NOMO-1 (cell line): Measurements from ENCODE around the gene MKX.

Experiments used
- DNase-seq, 2 experiments: peaks; one replicate each; lab custom pipeline; 2025; ENCODE audit not compliant: unreplicated experiment in 2 of 2; lab: John Stamatoyannopoulos, UW

Gene MKX, protein sequence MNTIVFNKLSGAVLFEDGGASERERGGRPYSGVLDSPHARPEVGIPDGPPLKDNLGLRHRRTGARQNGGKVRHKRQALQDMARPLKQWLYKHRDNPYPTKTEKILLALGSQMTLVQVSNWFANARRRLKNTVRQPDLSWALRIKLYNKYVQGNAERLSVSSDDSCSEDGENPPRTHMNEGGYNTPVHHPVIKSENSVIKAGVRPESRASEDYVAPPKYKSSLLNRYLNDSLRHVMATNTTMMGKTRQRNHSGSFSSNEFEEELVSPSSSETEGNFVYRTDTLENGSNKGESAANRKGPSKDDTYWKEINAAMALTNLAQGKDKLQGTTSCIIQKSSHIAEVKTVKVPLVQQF

DNA sequence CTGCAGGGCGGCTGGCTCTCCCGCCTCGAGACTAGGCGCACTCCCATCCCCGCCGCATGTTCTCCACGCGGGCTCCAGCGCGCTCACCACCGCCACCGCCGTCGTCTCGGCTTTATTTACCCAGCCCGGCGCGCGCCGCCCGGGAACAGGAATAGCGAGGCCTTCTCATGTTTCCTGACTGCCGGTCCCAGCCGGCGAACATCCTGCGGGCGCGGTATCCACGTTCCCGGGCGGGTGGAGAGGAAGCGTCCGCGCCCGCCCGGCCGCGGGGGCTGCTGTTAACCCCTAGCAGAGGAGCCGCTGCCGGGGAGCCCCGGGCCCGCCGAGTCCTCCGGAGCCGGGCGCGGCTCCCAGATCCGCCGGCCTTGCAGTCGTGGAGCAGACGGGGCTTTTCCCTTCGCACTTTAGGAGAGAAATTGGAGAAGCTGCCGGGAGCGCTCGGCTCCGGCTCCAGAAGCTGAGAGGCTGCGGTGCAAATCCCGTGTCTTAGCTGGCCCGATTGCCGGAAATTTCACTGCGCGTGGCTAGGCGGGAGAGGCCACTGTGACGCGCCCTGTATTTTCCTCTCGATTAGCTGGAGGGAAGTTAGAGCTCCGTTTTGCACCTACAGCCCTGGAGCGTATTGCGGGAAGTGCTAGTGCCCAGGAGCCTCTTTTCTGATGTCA lies at the start of gene MKX:
TSS of gene MKX (minus strand) at position 88 of the 665 bp plus-strand sequence. CDS start 2,404 bp downstream, outside the sequence.
- DNase-seq: peak in 1 of 2 experiments; percentile 6

DNA sequence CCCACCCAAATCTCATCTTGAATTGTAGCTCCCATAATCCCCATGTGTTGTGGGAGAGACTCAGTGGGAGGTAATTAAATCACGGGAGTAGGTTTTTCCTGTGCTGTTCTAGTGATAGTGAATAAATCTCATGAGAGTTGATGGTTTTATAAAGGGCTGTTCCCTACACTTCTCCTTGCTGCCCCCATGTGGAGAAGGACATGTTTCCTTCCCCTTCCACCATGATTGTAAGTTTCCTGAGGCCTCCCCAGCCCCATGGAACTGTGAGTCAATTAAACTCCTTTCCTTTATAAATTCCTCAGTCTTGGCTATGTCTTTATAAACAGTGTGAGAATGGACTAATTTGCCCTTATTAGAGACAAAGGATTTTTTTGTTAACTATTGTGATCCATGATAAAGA lies 48.5 kb upstream of the MKX start:
- no peak for DNase-seq

DNA sequence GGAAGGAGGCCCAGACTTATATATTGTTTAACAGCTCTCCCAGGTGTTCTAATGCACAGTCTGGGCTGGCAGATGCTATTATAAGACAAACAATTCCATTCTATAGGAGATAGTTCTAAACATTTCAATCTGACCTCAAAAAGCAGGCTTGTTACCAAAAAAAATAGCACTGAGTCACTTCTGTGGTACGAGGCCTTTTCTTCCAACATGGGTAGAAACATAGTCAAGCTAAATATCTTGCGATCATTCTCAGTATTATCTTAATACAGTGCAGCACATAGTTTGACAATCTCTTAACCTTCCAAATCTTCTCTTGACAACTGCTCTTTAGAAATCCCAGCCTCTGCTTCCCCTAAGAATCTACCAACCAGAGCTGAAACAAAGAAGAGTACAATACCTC lies 46.6 kb upstream of the MKX start:
- DNase-seq: no peak

DNA sequence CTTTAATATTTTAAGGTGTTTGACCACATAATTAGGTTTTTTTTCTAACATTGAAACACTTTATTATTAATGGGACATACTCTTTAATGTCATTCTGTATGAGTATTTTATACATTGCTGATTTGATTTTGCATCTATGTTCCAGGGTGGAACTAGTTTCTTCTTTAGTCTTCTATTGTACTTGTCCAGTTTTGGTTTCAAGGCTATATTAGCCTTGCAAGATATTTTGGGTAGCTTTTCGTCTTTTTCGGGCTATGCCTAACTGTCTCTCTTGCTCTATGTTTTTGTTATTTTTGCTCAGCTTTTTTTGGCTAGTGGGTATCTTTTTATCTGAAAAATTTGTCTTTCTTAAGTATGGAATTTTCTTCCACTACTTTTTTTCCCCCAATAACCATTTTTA lies 38.7 kb upstream of the MKX start:
- DNase-seq: no peak

DNA sequence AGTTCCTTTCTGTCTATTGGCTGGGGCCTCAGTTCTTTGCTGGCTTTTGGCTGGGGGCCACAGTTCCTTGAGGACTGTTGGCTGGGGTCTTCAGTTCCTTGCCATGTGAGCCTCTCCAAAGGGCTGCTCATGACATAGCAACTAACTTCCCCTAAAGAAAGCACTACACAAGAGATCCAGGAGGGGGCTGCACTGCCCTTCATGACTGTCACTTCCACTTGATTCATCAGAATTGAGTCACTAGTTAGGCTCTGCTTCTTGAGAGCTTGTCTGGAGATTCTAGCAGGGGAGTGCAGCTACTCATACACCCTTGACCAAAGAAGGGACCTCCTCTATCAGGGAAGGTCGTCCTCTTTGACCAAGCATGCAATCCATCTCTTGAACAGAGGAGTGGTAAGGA lies 38.0 kb upstream of the MKX start:
- DNase-seq: peak; percentile 19 to 61

DNA sequence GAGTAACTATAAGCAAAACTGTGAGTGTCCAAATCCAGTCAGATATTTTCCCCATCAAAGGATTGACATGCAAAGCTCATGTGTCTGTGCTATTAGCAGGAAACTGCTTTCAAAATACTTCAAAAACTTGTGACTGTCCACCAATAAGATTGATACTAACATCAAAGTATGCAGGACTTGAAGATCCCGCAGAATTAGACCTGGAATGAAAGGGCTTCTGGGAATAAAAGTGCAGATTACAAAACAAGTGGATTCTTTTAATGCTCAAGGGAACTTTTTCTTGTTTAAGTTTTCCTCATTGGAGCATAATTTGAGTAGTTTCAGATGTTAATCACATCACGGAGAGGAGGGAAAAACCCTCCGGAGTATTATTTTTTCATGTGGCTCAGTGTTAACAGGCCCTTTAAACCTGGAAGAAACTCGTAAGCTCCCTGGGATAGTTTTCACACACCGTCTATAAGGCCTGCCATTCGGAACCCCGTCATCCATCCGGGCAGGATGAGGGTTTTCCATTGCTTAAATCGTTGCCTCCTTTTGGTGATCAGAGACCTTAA lies 33.9 kb upstream of the MKX start:
- DNase-seq: no peak

DNA sequence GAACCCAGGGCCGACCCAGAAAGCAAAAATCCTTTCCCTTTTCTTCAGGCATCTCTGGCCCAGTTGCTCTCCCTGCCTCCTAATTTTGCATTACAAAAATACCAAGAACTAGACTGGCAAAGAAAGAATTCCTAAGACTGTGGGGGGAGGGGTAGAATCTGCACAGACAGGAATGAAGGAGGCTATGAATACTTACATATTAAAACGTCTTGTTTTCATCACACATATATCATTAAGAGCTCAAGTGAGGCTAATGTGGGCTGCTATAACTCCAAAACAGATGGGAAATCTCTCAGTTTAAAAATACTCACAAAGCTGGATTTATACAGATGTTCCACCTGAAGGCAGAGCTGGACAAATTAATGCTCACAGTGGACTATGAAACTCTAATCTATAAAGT lies 29.2 kb upstream of the MKX start:
- no peak for DNase-seq

DNA sequence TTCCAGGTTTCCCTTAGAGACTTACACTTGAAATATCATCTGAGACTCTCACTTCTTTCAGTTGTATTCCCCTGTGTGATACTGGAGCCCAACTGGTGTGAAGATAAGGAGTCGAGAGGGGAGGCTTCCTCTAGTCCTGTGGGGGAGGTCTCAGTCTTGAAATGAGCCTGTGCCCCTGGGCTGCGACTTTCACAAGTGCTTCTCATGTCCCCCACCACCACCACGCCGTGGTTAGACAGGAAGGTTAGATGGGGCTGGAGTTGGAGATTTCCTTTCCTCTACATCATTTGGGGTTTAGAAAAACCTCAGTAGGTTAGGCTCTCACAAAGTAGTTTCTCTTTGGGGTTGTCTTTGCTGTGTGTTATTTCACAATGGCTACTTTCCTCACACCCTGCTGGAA lies 25.6 kb upstream of the MKX start:
- no peak for DNase-seq

DNA sequence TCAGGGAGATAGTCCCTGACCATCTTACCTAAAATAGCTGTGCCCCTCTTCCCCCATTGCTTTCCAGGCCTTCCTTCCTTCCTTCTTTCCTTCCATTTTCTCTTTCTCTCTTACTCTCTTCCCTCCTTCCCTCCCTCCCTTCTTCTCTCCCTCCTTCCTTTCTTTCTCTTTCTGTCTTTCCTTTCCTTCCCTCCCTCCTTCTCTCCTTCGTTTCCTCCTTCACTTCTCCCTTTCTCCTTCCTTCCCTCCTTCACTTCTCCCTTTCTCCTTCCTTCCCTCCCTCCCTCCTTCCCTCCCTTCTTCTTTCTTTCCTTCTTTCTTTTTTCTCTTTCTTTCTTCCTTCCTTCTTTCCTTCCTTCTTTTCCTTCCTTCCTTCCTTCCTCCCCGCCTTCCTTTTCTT lies 24.6 kb upstream of the MKX start:
- DNase-seq: no peak

DNA sequence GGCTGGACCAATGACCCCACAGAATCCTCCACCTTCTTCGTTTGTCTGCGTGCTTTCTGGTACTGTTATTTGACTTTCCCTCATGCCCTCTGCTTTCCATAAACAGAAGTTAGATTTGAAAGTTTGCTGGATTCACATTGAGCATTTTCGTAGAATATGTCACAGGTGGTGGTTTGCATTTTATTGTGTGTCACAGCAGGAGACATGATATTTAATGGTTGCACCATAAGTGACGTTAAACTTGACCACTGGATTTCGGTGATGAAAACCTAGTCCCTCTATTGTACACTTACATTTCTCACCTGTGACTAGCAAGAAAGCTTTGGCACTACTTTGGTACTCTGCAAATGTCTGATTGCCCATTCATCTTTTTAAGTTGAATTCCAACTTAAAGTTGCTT lies 15.2 kb upstream of the MKX start:
- DNase-seq: no peak

DNA sequence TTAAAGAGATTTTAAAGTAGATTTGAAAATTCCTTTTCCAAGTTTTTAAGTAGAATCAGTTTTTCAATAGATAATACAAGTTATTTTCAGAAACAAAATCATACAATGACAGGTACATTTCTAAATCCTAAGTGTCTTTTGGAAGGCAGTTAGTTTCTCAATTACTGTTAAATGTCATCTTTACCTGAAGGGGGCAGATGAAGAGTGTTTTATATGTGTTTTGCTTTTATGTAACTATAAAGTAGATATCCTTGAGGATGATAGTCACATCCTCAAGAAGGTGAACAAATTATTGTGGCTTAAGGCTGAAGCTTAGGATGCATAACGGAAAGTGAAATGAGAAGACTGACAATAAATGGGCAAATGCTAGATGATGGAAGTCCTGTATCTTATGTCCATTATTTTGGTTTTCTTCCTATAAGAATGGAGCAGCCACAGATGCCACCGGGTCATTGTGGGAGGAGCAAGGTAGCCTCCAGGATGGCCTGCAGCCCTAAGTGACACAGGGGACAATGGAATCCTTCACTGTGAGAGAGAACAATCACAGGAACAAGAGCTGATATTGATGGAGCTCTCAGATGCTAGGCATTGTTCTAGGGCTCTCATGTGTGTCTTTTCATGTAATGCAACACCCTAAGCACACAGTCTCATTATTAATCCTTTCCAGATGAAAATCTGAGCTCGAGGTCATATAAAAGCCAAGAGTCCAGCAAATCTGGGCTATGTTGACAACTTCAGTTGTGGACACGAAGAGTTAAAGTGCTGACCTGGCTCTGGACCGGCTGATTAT lies 14.1 kb upstream of the MKX start:
- no peak for DNase-seq

DNA sequence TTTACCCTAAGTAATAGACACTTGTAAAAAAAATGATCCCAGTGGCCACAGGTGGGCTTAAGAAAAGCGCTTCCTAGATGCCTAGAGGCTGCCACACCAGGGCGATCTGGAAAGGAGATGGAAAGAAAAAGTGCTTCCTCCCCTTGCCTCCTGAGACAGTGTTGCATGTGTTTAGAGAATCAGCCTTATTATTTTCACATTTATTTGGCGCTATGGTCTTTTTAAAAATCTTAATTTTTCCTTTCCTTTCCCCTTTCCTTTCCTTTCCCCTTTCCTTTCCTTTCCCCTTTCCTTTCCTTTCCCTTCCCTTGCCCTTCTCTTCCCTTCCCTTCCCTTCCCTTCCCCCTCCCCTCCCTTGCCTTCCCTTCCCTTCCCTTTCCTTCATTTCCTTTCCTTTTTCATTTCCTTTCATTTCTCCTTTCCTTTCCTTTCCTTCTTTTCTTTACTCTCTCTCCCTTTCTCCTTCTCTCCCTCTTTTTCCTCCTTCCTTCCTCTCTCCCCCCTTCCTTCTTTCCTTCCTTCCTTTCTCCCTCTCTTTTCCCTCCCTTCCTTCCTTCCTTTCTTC lies 7.1 kb upstream of the MKX start:
- DNase-seq: no peak

DNA sequence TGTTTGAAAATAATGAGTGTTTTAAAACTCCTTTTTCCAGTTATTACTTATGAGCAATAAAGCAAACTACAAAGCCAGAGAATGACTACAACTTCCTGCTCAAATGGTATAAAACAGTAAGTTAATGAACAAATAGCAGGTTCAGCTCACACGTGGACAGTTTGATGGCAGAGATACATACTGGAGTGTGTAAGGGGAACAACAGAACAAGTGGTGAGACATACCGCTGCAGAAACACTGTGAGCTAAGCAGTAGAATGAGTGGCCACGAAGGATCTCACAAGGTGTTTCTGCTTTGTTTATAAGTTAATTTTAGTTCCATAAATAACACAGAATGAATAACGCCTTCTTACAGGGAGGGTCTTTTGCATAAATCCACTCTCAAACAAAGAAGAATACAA lies 3.0 kb upstream of the MKX start:
- DNase-seq: no peak

DNA sequence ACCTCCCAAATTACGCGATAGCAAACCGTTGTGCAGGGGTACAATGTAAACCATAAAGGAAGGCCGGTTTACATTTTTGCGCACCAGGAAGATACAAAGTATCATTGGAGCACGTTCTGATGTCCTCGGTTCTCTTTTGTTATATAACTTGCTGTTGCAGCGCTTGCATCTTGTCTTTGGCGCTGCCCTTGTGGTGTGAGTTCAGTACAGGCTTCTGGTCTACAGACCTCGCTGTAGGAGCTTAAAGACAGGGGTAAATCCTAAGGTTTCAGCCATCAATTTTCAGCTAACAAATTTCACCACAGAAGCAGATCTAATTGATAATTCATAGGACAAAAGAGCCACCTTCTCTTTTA lies 1.5 kb upstream of the MKX start:
- DNase-seq: no peak

DNA sequence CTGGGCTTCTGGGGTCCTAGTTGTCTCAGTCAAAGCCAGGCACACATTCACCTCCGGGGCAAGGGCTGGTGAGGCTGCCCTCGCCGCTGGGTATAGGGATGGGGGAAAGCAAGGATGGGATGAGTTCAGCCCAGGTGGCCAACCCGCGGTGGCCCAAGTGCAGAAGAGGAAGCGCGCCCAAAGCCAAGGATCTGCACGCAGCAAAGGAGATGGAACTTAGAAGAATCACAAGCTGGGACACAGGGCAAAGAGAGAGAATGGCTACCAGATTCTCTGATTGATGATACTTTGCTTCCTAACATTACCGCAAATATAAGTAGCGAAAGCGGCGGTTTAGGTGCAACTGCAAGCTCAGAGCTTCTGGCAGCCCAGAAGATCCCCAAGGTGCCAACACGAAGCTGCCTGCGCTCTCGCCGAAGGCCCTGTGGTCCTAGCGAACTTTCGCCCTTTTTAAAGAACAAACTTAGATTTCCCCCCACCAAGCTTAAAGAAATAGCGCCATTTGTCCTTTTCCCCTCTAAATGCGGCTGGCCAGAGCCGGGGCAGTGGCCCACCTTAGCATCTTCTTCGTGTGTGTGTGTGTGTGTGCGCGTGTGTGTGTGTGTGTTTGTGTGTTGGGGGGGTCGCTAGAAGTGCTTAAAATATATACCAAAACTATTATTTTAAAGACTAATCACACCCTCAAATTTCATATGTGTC lies 927 bp upstream of the MKX start:
- no peak for DNase-seq

DNA sequence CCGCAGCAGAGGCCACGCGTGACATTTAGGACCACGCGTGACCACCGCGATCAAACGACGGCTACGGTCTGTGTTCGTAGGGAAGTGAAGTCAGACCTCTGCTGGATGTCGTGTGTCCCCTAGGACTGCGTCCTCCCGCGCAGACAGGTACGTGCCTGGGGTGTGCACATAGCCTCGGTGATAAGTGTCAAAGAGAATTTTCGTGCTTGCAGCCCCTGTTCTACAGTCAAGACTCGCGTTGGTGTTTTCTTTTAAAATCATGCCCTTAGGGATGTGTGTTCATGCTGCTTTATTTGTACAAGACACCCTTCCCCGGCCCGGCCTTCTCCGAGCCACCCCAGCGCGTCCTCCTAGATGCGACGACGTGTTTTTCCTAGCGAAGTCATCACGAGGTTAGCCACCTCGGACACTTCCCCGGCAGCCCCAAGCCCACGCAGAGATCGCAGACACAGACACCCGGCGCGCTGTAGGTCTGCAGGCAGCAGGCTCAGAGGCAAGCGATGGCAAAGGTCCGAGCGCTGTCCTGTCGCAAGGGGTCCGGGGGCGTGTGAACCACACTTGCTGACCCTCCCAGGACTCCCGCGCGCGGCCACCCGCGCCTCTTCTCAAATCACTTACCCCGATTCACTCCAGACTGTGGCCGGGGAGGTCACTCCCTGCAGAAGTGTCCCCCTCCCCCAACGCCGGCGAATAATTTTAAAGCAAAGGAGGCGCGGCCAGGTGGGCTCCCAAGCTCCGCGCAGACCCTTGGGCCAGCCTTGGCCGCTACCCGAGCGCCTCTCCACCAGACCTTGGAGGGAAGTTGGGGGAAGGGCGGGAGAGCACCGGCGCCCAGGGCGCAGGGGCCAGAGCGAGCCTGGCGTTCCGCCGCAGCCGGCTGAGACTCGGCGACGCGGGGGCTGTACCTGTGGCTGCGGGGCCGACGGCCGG lies 552 bp downstream of the MKX start:
- DNase-seq: no peak

DNA sequence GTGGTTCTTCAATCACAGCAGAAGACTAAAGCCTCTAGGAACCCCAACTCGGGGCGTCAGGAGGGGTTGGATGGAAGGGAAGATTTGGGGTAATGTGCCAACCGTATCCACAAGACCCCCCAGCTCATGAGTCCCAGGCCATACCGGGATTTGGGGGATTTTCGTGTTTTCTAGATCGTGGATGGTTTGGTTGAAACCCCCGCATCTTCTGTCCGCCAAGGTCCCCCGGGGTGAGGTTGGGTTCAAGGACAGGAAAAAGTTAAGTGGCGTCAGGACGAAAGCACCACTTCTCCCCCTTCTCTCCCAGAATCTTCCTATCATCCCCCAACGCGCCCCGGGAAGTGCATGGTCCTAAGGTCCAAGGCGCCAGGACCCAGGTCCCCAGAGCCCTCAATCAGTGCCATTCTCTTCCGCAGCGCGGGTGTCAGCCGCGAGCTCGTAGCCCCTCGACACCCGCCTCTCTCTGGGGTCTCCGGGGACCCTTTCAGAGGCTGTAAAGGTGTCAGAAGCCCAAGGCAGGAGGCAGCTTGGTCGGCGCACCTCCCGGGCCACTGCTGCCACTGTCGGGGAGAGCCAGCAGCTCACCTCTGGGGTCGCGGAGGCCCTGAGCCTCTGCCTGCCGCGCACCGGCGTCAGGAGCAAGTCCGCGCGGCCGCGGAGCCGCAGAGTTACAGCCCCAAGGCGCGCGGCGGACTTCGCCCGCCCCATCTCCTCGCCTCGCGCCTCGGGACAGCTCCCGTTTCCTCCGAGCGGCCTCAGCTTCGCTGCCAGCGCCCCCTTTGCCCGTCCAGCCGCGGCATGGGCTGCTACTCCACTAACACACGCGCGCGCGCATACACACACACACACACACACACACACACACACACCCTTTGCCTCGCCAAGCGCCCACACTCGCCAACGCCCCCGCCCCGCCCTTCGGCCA lies 1.5 kb downstream of the MKX start:
- peak; percentile 26 to 52 for DNase-seq
